ENCODE results near the gene OR2T11.
"Not testable (repeated sequence)": the region's sequence is repeated elsewhere in the genome, so short reads cannot be mapped to it uniquely, and the experiment has no call there.

The OR2T11 gene

DNA sequence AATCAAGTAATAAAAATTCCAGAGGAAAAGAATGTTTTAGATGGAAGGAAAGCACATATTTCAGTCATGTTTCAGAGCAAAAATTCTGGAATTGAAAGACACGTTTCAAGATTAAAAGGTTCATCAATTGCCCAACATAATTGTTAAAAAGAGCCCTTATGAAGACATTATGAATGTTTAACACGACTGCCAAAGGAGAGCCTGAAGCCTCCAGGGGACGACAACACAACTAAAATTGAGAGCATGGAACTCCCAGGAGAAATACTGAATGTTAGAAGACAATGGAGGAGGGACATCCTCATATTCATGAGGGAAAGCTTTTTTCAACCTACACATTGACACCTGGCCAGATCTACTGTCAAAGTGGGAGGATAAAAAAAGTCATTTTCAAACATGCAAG is 16.0 kb downstream of the OR2T11 start:
- peak; percentile 28 to 52 for DNase-seq (ENCODE audit: low read depth in 2 of 2)

DNA sequence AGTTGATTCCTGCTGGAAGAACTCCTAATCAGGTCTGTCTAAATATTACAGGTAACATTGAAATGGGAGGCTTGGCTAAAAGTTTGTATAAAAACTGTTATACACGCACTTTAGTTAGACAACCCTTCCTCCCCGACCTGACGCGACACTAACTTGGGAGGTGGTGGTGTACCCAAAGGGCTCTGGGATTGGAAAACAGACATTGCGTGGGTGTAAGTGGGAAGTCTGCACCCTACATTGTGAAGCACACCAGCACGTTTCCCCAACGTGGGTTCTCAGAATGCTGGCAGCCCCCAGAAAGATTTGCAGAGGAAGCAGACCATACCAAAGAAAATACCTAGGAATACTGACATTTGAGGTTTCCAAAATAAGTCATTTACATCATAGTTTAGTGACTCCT is 16.8 kb downstream of the OR2T11 start:
- DNase-seq (ENCODE audit: low read depth in 2 of 2) = no peak

DNA sequence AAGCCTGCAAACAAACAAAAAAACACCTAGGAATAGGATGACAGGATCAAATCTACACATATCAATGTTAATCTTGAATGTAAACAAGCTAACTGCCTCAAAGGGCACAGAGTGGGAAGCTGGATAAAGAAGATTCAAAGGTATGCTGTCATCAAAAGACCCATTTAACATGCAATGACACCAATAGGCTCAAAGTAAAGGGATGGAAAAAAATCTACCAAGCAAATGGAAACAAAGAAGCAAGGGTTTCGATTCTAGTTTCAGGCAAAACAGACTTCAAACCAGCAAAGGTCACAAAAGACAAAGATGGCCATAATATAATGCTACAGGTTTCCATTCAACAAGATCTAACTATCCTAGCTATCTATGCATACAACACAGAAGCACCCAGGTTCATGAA is 21.1 kb downstream of the OR2T11 start:
- DNase-seq (ENCODE audit: low read depth in 2 of 2) = no peak

DNA sequence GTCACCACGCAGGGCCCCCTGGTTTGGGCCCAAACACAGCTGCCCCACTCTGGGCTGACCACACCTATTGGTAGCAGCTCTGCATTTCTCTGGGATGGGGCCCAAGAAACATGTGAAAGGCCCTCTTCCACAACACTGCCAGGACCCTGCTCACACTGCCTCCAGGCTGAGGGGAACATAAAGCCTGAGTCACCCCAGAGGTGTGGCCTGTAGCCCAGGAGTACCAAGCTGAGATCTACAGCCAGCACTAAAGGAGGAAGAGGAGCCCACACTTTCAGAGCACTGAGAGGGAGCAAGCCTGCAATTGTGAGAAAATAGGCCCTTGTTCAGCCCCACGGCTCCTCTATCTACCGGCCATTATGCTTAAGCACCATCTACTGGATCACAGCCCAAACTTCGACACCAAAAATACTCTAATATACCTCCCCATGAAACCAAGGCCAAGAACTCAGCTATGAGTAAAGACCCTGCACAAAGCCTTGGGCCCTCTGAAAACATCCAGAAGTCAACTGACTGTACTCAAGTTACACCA is 22.9 kb downstream of the OR2T11 start:
- no peak for DNase-seq (ENCODE audit: low read depth in 2 of 2)

DNA sequence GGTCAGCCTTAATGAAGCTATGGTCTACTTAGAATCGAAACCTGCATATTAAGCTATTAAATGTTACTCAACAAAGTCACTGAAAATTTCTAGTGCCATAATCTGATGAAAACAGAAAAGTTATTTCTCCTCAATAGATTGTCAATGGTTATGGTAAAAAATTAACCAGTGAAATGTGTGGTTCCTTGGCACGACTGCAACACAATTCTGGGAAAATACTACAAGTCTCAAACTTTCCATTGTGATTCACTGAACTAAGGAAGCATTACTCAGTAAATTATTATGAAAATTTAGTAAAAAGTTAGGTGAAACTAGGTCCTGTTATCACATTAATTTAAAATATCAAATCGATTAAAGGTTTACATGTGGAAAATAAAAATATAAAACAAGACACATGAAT is 24.6 kb downstream of the OR2T11 start:
- DNase-seq (ENCODE audit: low read depth in 2 of 2) = no peak

DNA sequence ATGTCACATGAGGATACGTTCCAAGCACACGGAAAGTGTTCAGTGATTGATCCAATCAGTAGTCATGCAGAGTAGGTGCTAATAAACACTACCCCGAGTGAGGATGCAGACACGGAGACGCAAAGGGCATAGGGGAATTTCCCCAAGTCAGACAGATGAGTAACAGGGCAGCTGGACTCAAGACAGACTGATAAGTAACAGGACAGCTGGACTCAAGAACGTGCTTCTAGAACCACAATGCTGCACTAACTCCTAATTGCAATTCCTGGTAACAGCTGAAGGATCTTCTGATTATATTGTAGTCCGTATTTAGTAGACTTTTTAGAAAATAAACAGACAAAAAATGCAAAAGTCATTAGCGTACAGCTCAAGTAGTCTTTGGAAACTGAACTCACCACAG is 35.5 kb downstream of the OR2T11 start:
- DNase-seq (ENCODE audit: low read depth in 2 of 2) = no peak

DNA sequence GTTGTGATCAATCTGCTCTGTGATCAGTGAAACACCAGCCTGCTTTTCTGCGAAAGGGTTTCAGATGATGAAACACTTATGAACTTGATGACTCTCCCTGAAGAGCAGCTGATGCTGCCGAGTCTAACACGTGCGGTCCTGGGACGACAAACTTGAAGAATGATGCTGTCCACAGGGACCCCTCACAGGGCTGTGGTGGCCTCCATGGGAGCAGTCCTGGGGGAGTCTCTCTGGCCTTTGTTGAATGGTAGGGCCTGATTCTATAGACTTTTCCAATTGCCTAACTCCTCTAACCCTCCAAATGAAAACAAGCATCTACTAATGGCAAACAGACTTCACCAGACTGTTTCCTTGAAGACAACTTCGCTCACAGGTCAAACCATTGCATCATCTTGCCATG is 37.3 kb downstream of the OR2T11 start, which contains the start of gene OR2T10:
Gene OR2T10, minus strand, starts transcription at position 112 of the 400 bp plus-strand sequence. CDS start 3,932 bp downstream, outside the sequence.
- no peak for DNase-seq (ENCODE audit: low read depth in 2 of 2)

DNA sequence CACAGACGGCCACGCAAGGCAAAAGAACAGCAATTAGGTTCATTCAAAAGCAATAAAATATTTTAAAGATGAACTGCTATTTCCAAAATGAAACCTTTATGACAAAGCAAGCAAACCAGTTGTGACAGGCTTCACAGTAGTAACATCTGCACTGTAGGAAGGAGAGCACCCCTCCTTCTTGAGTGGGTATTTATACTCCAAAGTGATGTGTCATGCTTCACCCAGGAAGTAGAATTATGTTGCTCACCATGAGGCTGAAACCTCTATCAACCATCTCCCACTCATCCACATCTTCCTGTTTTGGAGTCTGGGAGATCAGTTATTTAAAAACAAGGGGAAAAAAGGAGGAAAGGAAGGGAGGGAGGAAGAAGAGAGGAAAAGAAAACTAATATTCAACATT is 38.3 kb downstream of the OR2T11 start:
- DNase-seq (ENCODE audit: low read depth in 2 of 2) = no peak

DNA sequence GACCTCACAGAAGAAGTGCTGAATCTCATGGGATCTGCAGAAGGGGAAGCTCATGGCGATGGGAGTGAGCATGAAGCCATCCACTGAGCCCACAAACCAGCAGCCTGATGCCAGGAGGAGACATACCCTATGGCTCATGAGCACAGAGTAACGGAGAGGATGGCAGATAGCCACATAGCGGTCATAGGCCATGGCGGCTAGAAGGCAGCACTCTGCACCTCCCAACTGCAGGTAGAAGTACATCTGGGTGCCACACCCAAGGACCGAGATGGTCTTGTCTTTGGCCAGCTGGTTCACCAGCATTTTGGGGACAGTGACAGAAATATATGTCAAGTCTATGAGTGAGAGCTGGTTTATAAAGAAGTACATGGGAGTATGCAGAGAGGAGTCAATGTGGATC is 41.7 kb downstream of the OR2T11 start:
- no peak for DNase-seq (ENCODE audit: low read depth in 2 of 2)

DNA sequence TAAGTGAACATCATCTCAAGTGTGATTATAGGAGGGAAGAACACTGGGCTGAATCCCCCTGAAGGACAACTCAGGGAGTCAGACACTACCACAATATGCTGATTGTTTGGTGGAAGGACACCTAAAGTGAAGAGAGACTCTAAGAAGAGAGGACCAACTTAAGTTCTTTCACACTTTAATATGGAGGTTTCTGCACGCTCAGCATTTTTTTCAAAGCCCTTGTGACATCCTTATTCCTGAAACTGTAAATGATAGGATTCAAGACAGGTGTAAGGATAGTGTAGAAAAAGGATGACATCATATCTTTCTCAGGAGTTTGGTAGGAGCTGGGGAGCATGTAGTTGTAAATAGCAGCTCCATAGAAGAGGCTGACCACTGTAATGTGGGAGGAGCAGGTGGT is 42.2 kb downstream of the OR2T11 start:
- no peak for DNase-seq (ENCODE audit: low read depth in 2 of 2)

DNA sequence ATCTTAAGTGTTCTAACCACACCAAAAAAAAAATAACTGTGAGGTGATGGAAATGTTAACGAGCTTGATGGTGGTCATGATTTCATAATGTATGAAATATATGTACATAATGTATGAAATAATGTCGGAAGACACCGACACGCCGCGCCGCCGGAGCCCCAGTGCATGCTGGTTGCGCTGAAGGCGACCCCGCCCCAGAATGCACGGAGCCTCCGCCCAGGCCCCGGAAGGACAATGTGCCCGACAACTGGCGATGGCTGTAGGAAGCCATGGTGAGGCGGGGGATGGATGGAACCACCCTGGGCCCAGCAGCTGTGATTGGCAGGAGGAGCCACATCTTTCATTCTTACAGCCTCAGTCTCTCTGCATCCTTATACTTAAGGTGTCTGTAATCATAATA is 44.8 kb downstream of the OR2T11 start:
- DNase-seq (ENCODE audit: low read depth in 2 of 2) = no peak

DNA sequence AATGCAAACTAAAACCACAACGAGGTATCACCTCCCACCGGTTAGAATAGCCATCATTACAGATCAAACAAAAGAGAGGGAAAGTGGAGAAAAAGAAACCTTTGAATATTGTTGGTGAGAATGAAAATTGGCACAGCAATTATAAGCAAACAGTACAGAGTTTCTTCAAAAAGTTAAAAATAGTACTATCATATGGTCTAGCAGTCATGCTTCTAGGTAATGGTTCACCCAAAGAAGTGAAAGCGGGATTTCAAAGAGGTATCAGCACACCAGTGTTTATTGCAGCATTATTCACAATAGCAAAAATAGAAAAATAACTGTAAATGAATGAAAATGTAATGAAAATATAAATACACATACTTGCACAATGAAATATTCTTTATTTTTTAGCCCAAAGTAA is 45.6 kb downstream of the OR2T11 start:
- no peak for DNase-seq (ENCODE audit: low read depth in 2 of 2)

DNA sequence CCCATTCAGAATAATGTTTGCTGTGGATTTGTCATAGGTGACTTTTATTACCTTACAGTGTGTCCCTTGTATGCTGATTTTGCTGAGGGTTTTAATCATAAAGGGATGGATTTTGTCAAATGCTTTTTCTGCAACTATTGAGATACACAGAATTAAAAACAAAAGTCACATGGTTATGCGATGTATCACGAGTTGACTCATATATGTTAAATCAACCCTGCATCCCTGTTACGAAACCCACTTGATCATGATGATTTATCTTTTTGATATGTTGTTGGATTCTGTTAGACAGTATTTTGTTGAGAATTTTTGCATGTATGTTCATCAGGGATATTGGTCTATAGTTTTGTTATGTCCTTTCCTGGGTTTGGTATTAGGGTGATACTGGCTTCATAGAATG is 49.6 kb downstream of the OR2T11 start:
- no peak for DNase-seq (ENCODE audit: low read depth in 2 of 2)

DNA sequence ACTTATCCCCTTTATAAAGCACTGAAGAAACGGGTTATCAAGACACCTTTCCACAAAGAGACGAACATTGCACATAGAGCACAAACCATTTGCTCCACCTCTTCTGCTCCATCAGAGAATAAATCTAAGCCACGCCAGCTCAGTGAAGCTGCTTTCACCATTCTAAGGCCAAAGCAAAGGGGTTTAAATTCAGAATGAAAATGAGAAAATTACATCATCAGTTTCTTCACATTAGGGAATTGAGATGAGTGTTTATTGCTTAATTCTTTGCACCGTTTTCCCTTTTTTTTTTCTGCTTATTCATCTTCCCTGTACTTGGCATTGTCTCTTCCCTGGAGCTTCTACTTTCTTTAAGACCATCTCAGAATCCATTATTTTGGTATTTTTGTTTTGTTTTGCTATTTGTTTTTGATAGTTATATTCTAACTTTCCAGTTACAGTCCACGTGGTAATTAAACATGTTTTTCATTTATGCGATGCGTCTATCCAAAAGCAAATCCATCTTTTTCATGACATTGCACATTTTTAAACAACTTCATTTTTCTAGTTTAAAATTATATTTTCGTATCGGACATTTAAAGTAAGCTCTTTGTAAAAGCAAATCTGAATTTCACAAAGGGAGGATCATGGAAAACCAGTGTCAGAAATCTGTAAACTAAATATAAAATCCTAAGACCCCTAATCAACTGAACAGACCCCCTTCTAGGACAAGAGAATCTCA is 58.5 kb downstream of the OR2T11 start:
- no peak for DNase-seq (ENCODE audit: low read depth in 2 of 2)

DNA sequence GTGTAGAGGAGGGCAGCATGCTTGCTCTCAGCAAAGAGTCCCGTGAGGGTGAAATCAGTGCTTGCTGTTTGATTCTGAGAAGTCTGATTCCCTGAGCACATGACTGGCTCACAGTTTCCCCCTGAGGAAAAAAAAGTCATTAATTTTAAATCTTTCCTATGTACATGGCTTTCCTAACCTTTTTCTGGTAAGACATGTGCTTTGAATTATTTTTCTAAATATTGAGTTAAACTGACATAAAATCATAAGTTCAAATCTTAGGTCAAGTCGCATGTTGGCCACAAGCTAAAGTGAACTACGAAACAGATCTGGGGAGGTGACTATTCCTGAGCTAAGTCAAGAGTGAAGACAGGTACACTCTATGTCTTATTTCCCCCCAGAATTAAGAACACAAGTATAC is 60.2 kb downstream of the OR2T11 start, which contains the start of gene OR2T34:
Gene OR2T34, minus strand, starts transcription at position 101 of the 400 bp plus-strand sequence. Its CDS starts 0 bp downstream, at position 101.
- not testable (repeated sequence) for DNase-seq (ENCODE audit: low read depth in 2 of 2)

DNA sequence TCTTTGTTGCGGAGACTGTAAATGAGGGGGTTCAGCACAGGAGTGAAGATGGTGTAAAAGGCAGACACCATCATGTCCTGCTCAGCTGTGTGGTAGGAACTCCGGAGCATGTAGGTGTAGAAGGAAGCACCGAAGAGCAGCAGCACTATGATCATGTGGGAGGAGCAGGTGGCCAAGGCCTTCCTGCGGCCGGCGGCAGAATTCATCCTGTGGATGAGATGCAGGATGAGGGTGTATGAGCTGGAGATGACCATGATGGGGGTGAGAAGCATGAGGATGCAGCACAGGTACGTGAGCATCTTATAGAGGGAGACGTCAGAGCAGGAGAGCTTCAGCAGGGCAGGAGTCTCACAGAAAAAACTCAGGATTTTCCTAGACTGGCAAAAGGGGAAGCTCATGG is 61.0 kb downstream of the OR2T11 start:
- not testable (repeated sequence) for DNase-seq (ENCODE audit: low read depth in 2 of 2)

Data from stimulated activated CD4-positive, alpha-beta T cell treated with anti-CD3 and anti-CD28 coated beads, Interleukin-1b, Interleukin-23, amount 100 ng/mL, for 4 hours (primary cell).